ENCODE data around the gene H3-3A.
A peak's percentile ranks its signal among the peaks of the same experiment; 100 is the strongest.
"Not testable (repeated sequence)": the region's sequence is repeated elsewhere in the genome, so short reads cannot be mapped to it uniquely, and the experiment has no call there.

The H3-3A gene

DNA sequence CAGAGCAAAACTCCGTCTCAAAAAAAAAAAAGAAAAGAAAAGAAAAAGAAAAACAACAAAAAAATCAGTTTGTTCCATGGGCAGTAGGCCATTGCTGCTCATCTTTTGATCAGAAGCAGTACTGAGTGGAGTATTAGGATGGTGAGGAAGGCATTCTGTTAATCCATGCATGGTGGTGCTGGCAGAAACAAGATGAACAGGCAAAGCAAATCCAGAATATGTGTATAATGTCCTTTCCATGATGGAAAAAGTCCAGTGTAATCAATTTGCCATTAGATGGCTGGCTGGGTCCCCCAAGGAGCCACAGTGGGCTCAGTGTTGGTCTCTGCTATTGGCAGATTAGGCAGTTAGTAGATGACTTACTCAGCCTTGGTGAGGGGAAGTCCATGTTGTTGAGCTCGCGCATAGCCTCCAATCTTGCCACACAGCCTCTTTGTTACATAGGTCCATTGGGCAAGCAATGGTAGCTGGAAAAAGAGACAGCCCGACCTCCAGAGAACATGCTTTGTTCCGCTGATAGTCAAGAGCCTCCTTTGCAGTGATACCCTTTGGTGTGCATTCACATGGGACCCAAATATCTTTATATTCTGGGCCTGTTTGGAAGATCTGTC lies 23.3 kb downstream of the H3-3A start:
- no peak for DNase-seq (ENCODE audit: low read depth in 3 of 3)

DNA sequence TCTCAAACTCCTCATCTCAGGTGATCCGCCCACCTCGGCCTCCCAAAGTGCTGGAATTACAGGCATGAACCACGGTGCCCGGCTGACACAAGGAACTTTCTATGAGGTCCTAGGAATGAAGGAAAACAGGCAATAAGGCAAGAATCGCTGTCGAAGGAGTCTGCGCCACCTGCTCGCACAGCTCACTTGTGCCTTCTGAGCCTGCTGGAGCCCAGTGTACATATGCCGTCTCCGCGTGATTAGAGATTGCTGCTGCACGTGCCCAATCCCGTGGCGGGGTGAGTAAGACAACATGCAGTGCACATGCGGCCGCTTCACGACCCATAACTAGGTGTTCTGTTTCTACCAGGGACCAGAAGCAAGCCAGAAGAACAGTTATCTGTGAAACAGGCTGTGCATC lies 24.3 kb downstream of the H3-3A start:
- DNase-seq (ENCODE audit: low read depth in 3 of 3), result no peak

DNA sequence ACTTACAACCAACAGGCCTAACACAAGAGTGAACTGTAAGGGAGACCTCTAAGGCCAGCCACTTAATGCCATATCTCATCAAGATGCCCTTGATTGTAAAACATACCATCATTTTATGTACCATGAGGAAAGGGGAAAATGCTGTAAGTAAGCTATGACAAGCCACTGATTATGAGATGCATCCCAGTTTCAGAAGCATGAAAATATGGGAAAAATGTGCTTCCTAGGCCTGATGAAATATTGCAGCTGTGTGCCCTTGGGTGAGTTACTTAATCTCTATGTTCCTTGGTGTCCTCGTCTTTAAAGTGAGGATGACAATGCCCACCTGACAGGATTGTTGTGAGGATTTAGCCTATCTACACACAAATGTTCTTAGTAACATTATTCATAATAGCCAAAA lies 28.9 kb downstream of the H3-3A start:
- DNase-seq (ENCODE audit: low read depth in 3 of 3), result no peak

DNA sequence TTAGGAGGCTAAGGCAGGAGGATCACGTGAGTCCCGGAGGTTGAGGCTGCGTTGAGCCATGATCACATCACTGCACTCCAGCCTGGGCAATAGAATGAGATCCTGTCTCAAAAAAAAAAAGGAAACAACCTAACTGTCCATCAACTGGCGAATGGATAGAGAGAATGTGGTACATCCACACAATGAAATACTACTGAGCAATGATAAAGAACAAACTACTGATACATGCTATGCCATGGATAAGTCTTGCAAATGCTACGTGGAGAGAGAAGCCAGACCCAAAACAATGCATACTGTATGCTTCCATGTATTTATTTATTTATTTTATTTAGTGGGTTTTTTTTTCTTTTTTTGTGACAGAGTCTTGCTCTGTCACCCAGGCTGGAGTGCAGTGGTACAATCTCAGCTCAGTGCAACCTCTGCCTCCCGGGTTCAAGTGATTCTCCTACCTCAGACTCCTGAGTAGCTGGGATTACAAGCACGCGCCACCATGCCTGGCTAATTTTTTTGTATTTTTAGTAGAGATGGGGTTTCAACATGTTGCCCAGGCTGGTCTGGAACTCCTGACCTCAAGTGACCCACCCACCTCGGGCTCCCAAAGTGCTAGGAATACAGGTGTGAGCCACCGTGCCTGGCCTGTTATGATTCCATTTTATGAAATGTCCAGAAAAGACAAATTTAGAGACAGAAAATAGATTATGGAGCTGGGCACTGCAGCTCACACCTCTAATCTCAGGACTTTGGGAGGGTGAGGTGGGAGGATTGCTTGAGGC lies 29.7 kb downstream of the H3-3A start:
- not testable (repeated sequence) for DNase-seq (ENCODE audit: low read depth in 3 of 3)

DNA sequence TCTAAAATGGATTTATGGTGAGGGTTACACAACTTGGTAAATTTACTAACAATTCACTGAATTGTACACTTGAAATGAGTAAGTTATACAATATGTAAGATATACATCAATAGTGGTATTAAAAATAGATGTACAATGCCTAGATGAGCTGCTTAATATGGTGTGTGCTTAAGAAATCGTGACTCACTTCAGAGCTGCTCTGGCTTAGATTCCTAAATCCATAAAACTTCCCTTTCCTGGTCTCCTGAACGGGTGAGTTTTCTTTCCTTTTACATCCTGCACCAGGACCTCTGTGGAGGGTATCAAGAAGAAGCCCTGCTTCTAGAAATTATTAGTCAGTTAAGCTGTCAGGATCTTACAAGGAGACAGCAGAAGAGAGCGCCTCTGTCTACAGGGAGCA lies 30.4 kb downstream of the H3-3A start:
- DNase-seq (ENCODE audit: low read depth in 3 of 3), result no peak

DNA sequence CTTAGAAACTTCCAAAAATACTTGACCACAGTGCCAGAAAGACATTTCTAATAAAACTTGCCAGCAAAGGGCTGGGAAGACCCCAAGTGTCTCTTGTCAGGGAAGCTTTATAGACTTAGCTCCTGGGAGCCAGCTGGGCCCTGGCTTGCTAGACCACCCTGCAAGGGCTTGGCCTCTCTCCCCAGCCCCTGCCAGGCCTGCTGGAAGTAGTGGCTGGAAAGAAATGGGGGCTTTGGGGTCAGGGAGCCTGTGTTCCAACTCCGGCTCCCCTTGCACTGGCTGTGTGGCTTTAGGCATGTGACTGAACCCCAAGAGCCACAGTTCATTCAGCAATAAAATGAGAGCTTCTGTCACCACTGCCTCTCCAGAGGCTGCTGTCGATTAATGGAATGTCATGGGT lies 31.1 kb downstream of the H3-3A start:
- DNase-seq (ENCODE audit: low read depth in 3 of 3), result no peak

DNA sequence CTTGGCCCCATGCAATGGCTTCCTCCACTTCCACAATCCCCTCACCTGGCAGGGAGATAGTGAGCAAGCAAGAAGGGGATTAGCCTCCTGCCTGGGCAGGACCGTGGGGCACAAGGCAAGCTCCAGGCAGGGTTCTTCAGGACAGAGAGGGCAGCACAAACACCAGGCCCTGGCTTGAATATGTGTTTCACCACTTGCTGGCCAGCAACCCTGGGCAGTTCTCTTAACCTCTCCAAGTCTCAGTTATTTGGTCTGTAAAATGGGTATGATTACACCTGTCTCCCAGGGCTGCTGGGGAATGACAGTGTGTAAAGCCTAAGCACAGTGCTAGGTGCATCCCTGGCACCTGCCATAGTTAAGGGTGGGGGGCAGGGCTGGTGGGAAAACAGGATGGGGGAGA lies 31.9 kb downstream of the H3-3A start:
- no peak for DNase-seq (ENCODE audit: low read depth in 3 of 3)

DNA sequence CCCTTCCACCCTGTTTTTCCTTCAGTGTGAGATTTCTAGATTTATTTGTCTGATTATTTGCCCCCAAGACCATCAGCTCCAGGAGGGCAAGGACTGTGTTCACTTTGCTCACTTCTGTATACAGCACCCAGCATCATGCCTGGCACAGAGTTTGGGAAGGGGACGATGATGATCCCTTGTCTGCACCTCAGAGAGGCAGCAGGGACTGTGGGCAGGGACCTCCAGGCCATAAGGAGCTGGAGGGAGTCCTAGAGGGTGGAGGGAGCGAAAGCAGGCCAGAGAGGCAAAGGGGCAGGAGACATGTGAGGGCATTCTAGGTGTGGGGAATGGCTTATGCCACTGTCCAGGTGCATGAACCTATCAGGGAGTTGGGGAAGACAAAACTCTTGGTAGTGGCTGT lies 32.8 kb downstream of the H3-3A start:
- DNase-seq (ENCODE audit: low read depth in 3 of 3), result no peak

DNA sequence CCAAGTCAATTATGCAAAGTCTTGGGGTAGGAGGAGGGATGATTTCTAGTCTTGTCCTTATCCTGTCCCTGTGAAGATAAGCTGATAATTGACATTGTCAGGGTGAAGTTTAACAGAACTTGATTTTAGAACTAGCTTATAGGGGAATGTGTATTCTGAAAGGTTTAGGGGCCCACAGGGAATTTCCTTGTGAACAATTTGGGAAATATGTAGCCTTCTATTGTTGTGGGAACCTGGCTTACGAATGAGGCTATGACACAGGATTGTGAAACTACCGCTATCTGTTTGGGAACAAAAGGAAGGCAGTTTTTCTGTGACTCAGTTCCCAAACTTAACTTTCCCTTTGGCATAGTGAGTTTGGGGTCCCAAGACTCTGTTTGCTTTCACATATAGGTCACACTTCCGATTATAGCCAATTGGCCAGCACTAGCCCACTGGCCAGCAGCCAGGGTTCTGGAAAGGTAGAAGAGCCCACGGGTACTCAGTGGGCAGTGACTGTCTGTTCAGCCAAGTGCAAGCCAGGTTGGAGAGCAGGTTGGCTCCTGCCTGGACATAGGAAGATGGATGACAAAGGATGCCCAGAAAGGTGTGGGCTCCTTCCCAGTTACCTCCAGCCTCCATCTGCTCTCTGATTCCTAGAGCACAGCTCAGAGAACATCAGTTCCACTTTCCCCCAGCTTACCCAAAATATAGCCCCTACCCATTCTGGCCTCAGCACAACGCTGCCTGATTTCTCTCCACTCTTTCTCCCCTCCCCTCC lies 35.5 kb downstream of the H3-3A start:
- DNase-seq (ENCODE audit: low read depth in 3 of 3), result no peak

DNA sequence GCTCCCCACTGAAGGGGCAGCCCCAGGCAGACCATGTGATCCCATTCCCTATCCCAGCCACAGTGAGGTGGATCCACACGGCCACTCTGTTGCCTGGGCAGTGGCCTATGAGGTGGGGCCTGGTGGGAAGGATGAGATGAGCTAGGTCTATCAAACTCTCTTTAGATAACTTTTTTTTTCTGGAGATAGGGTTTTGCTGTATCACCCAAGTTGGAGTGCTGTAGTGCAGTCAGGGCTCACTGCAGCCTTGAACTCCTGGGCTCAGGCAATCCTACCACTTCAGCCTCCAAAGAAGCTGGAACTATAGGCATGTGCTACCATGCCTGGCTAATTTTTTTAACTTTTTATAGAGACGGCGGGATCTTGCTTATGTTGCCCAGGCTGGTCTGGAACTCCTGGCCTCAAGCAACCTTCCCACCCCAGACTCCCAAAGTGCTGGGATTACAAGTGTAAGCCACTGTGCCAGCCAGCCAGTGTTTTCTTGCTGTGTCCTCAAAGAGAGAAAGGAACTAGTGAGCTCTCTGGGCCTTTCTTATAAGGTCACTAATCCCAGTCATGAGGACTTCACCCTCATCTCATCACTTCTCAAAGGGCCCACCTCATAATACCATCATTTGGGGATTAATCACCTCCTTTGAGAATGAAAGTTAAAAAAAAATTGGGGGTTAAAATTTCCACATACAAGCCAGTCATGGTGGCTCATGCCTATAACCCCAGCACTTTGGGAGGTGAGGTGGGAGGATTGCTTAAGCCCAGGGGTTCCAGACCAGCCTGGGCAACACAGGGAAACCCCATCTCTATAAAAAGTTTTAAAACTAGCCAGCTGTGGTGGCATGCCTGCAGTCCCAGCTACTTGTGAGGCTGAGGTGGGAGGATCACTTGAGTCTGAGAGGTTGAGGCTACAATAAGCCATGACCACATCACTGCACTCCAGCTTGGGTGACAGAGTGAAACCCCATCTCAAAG lies 36.6 kb downstream of the H3-3A start:
- no peak for DNase-seq (ENCODE audit: low read depth in 3 of 3)

DNA sequence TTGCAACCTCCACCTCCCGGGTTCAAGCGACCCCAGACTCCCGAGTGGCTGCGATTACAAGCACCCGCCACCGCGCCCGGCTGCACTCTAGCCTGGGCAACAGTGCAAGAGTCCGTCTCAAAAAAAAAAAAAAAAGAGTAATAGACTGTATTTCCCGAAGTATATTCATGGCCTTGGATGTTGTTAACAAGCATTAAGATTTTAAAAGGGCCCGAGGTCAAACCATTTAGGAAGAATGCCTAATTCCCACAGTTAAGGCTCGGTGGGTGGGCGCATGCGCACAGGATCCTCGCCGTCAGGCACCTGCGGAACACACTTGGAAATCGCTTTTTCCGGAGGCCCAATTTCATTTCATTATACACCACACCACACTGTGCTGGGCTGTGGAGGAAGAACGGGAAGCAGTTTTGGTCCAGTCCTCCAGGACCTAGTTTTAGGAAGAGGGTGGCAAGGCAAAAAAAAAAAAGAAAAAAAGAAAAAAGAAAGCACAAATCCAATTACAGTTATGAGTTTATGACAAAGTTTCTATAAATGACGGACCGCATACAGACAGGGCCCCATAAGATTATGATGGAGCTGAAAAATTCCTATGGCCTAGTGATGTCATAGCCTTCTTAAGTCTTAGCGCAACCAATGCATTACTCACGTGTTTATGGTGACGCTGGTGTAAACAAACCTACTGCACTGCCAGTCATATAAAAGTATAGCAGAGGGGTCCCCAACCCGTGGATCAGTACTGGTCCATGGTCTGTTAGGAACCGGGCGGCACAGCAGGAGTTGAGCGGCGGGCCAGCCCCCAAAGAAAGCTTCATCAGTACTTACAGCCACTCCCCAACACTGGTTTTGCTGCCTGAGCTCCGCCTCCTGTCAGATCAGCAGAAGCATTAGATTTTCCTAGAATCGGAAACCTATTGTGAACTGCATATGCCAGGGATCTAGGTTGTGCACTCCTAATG lies 38.2 kb downstream of the H3-3A start:
- peak in 1 of 3 experiments; percentile 42 for DNase-seq (ENCODE audit: low read depth in 3 of 3)

DNA sequence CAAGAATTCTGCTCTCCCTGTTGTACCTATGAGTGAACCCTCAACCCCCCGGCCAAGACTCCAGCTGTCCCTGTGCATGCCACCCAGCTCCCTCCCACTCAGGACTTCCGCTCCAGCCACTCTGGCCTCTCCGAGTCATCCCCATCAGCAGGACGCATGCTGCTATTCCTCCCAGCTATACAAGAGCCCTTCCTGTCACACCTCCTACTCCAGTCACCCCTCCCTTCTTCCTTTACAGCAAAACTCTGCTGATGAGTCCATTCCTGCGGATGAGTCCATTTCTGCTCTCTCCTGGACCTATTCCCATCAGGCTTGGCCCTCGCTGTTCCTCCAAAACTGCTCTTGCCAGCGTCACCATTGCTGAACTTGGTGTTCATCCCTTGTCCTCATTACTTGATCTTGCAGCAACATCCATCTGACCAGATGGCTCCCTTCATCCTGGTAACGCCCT lies 42.2 kb downstream of the H3-3A start:
- DNase-seq (ENCODE audit: low read depth in 3 of 3), result no peak

DNA sequence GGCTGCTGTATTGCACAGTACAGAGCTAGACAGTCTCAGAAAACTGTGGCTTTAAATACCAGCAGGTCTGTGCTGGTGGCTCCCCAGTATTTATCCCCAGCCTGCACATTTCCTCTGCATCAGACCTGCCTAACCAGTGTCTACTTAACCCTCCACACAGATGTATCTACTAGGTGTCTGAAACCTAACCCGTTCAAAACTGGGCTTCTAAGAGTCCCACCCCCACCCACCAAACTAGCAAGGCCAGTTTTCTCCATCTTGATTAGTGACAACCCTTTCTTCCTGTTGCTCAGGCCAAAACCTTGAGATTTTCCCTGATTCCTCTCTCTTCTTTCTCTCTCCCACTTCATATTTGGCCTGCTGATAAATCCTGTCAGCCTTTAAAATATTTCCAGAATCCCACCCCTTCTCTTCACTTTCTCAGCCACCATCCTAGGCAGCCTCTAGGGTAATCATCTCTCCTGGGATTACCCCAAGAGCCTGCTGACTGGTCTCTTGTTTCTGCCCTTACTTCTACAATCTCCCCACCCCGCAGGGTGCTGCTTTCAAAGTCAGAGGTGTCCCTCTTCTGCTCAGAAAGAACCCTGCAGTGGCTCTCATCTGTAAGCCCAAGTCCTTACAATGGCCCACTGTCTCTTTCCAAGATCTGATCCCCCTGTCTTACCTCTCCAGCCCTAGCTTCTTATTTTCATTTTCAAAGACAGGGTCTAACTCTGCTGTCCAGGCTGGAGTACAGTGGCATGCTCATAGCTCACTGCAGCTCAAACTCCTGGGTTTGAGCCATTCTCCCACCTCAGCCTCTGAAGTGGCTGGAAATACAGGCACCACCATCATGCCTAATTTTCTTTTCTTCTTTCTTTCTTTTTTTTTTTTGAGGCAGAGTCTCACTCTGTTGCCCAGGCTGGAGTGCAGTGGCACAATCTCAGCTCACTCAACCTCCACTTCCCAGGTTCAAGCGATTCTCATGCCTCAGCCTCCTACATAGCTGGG lies 45.2 kb downstream of the H3-3A start:
- no peak for DNase-seq (ENCODE audit: low read depth in 3 of 3)

DNA sequence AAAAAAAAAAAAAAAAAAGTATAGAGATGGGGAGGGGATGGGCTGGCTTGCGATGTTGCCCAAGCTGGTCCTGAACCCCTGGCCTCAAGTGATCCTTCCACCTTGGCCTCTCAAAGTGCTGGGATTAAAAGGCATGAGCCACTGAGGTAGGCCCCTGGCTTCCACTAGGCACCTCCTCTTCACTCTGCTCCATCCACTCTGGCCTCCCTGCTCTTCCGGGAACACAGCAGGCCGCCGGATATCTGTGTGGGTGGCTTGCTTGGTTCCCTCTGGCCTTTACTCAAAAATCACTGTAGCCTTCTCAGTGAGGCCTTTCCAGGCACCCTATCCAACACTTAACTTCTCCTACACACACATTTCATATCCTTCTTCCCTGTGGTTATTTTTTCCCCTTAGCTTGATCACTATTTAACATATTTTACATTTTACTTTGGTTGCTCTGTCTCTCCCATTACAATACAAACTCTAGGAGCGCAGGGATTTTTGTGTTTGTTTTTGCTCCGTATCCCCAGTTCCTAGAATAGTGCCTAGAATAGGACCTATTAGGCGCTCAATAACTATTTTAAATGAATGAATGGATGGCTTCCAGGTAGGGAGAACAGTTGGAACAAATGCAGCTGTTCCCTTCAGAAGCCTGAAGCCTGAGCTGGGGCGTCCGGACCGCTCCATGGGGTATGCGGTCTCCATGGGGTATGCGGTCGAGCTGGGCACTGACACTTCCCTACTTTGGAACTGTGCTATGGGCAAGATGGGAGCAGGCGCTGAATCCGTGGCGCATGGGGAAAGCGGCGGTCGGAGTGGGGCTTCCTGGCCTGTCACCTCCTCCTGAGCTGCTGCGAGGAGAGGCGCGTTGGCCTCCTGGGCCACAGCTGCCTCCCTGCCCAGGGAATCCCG lies 46.7 kb downstream of the H3-3A start:
- DNase-seq (ENCODE audit: low read depth in 3 of 3), result no peak

DNA sequence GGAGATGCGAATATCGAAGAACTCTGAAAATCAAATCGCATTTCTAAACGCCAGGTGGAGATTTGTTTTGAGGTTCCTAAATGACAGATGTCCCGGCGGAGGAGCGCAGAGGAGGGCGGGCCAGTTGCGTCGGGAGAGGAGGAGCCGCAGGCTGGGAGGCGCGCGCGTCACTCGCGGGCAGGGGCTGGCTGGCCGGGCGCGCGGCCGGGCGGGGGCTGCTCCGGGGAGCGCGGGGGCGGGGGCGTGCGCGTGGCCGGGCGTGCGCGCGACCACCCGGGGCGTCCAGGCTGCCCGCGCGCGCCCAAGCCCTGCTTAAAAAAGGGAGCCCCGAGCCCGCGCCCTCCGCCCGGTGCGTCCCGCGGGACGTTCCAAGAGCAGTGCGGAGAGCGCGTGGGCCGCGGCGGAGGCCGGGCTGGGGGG lies 47.3 kb downstream of the H3-3A start:
- peak; percentile 60 to 83 (median 69) for DNase-seq (ENCODE audit: low read depth in 3 of 3)

DNA sequence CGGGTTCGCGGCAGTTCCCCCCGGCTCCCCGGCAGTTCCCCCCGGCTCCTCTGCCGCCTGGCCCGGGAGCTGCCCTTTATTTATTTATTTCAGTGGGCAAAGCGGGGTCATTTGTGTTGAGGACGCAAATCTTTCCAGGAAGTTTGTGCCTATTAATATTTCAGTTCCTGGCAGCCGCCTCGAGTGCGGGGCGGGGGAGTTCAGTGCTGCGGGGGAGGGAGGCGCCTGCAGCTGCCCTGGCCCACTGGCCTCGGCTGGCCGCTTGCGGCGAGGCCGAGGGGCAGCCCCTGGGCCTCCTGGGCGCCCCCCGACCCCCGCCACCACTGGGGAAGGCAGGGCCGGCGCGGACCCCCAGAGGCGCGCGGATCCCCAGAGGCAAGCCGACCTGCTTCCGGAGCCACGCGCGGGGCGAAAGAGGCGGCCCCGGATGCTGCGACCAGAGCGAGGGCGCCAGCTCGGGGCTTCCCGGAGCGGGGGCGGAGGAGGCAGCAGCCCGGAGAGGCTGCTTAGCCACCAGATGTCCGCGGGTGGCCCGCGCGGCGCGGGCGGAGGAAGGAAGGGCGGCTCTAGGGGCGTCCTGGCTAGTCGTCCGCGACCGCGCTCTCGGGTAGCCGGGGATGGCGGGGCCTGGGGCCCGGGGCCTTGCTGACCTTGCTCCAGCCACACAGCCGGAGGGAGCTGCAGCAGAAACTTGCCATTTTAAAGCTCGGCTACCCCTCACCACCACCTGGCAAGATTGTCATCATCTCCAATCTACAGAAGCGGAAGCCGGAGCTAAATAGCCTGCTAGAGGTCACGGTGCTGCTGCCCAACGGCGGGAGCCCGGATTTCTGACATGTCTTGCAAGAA lies 48.0 kb downstream of the H3-3A start:
- DNase-seq (ENCODE audit: low read depth in 3 of 3), result peak in 2 of 3 experiments; percentile 41 to 63
